Endothelial cell of umbilical vein (primary cell): Measurements from ENCODE around the gene IKZF1.

Experiments used
- CTCF ChIP-seq, 2 donors: IDR thresholded peaks; 1 replicate in 1 of 2; 2 replicates in 1 of 2; pipeline ENCODE4 v1.5.1; 2011; ENCODE audit warnings: low read length in 2 of 2, mild to moderate bottlenecking in 2 of 2, moderate library complexity in 2 of 2, control low read depth in 1 of 2, inconsistent platforms in 1 of 2, low read depth in 1 of 2; ENCODE audit not compliant: insufficient read depth in 1 of 2; ENCODE audit errors: extremely low read depth in 1 of 2
- MYC ChIP-seq: IDR thresholded peaks from one replicate; pipeline ENCODE4 v1.6.1; 2011; ENCODE audit warnings: mild to moderate bottlenecking, low read depth, low read length

GRCh38 chr7:50276483-50276882, 28.0 kb upstream of the IKZF1 start:
- TF ChIP-seq CTCF (IDR thresholded peaks at IDR 0.05; ENCODE audit: extremely low read depth in 1 of 2, insufficient read depth in 1 of 2, low read depth in 1 of 2, low read length in 2 of 2) (no peak), MYC (no peak)
